Measurements from ENCODE around the gene PLCB1. TPM values are rescaled to one million over a fixed set of nuclear protein-coding genes. Genes with fewer than 3 reads are reported as not detected.

Gene PLCB1
- total RNA-seq, 4 donors from 2014 or later = 72.9 to 115 (median 76.3) TPM

GRCh38 chr20:8291200-8291599 lies 159.1 kb downstream of the PLCB1 start:
- no peak overlapping the region for H3K4me3 ChIP-seq

DNA sequence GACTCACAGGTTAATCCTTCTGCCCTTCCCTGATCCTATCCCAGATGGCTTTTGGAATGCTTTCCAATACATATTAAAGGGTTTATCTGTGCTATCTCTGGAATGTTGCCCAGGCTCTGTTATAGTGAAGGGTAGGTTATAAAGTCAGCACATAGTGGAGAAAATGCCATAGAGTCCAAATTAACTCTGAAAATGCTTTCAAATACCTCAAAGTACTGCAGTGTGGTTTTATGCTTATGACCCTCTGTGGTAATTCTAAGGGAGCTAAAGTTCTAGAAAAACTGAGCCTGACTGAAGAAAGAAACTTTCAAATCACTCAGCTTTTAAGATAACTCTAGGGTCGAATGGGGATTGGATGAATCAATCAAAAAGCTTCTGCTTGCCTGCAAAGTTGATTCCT lies 159.8 kb downstream of the PLCB1 start:
- Histone ChIP-seq H3K36me3 (no peaks in the 10 kb centered on the region), H3K4me1 (peaks cover 0 to 22% (median 13%) of the 10 kb centered on the region in 4 donors), H3K4me3 (no peak overlapping the region), H3K9me3 (no peaks in the 10 kb centered on the region), H3K27me3 (no peaks in the 10 kb centered on the region), H3K27ac (replicated peaks in 1 of 4) (no peak overlapping the region)
- intact Hi-C loops (cut with DNase I) = no loop called here
- TF ChIP-seq CTCF (IDR thresholded peaks at IDR 0.05) (no peak), EP300 (IDR thresholded peaks at IDR 0.05) (no peak)
- no peak for DNase-seq (ENCODE audit: extremely low spot score)
- WGBS = 96% methylated on average over 1 of the region's 1 CpG

More at GRCh38 chr20:8291200-8291599, 159.1 kb downstream of the PLCB1 start:
- H3K27ac ChIP-seq (replicated peaks in 1 of 4) = no peak overlapping the region
- no peaks in the 10 kb centered on the region for H3K9me3 ChIP-seq
- DNase-seq (ENCODE audit: extremely low spot score) = no peak
- no peaks in the 10 kb centered on the region for H3K27me3 ChIP-seq
- TF ChIP-seq POLR2AphosphoS5 (IDR thresholded peaks at IDR 0.05) (no peak), CTCF (IDR thresholded peaks at IDR 0.05) (no peak), EP300 (IDR thresholded peaks at IDR 0.05) (no peak), POLR2A (IDR thresholded peaks at IDR 0.05; ENCODE audit: low read depth) (no peak)
- peaks cover 0 to 27% (median 13%) of the 10 kb centered on the region in 4 donors for H3K4me1 ChIP-seq
- 81% methylated on average over 1 of the region's 1 CpG for WGBS
- intact Hi-C loops (cut with DNase I) = no loop called here
- H3K36me3 ChIP-seq = no peaks in the 10 kb centered on the region

DNA sequence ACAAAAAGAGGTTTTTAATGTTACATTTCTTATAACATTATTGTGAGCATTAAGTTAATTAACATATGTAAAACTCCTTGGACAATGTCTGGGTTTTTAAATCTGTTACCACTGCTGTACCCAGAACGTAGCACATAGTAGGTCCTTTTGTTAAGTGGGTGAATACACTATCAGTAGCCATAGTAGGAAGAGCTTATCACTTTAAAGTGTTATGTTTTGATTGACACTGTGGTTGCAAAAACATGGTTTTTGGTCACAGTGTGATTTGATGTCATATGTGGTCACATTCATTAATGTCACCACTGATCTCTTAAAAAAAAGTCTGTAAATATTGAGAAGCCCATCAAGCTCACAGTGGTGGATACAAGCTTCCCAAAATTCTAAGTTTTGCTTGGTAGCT lies 160.7 kb downstream of the PLCB1 start:
- Histone ChIP-seq H3K4me1 (peaks cover 0 to 22% (median 13%) of the 10 kb centered on the region in 4 donors), H3K27me3 (no peaks in the 10 kb centered on the region), H3K4me3 (no peak overlapping the region), H3K9me3 (no peaks in the 10 kb centered on the region), H3K36me3 (no peaks in the 10 kb centered on the region), H3K27ac (replicated peaks in 1 of 4) (no peak overlapping the region)
- 90% methylated on average over 1 of the region's 1 CpG for WGBS
- no peak for DNase-seq (ENCODE audit: extremely low spot score)
- TF ChIP-seq POLR2A (IDR thresholded peaks at IDR 0.05; ENCODE audit: low read depth) (no peak), POLR2AphosphoS5 (IDR thresholded peaks at IDR 0.05) (no peak), EP300 (IDR thresholded peaks at IDR 0.05) (no peak), CTCF (IDR thresholded peaks at IDR 0.05) (no peak)
- intact Hi-C loops (cut with DNase I) = no loop called here

DNA sequence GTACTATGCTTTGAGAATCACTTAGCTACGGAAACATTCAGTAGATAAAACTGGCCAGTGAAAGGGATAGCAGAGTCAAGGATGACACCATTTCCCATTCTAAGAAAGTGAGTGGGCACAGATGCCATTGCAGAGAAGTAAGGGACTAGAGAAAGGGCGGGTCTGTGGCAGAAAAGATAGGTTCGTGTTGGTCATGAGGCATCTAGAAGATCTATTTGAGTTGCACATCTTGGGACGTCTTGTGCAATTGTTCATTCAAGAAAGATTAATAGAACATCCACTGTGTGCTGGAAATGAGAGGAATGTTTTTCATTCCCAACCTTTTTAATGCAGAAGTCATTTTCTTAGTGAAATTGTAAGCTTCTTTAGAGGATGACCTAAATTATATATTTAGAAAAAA lies 161.7 kb downstream of the PLCB1 start:
- Histone ChIP-seq H3K36me3 (no peaks in the 10 kb centered on the region), H3K9me3 (no peaks in the 10 kb centered on the region), H3K27ac (replicated peaks in 1 of 4) (no peak overlapping the region), H3K4me1 (peaks cover 0 to 22% (median 13%) of the 10 kb centered on the region in 4 donors), H3K4me3 (no peak overlapping the region), H3K27me3 (no peaks in the 10 kb centered on the region)
- TF ChIP-seq CTCF (IDR thresholded peaks at IDR 0.05) (no peak), POLR2A (IDR thresholded peaks at IDR 0.05; ENCODE audit: low read depth) (no peak), POLR2AphosphoS5 (IDR thresholded peaks at IDR 0.05) (no peak), EP300 (IDR thresholded peaks at IDR 0.05) (no peak)
- no peak for DNase-seq (ENCODE audit: extremely low spot score)
- intact Hi-C loops (cut with DNase I) = no loop called here
- WGBS = 89% methylated on average over 4 of the region's 4 CpGs

DNA sequence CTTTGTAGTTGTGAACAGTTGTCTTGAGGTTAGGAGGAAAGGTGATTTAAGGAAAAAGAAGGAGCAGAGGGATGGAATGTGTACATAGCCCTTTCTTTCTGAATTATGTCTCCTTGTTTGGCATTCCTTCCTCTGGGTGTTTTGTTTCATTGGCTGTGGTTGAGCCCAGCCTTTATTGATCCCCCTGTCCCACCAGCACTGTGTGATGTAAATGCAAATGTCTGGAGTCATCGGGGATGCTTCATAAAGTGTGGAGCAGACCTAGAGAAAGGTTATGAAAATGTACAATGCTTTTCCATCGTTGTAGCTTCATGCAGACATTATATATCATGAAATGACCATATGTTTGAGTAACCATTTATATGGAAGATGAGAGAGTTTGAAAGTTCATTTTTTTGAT lies 164.5 kb downstream of the PLCB1 start:
- TF ChIP-seq EP300 (IDR thresholded peaks at IDR 0.05) (no peak), POLR2A (IDR thresholded peaks at IDR 0.05; ENCODE audit: low read depth) (no peak), CTCF (IDR thresholded peaks at IDR 0.05) (no peak), POLR2AphosphoS5 (IDR thresholded peaks at IDR 0.05) (no peak)
- intact Hi-C loops (cut with DNase I) = no loop called here
- 65% methylated on average over 2 of the region's 2 CpGs for WGBS
- Histone ChIP-seq H3K36me3 (no peaks in the 10 kb centered on the region), H3K27me3 (no peaks in the 10 kb centered on the region), H3K4me1 (peaks cover 0 to 14% (median 12%) of the 10 kb centered on the region in 4 donors), H3K9me3 (no peaks in the 10 kb centered on the region), H3K4me3 (no peak overlapping the region), H3K27ac (replicated peaks in 1 of 4) (no peak overlapping the region)
- DNase-seq (ENCODE audit: extremely low spot score) = no peak

All from esophagus muscularis mucosa (tissue), 4 donors.